K562 (cell line): Measurements from ENCODE around the gene ZFAND3. TPM values are rescaled to one million over a fixed set of nuclear protein-coding genes. Genes with fewer than 3 reads are reported as not detected.

ENCODE experiments used
- ATAC-seq: fragments of 200-7000 bp; cut with Tn5 transposase; 3 replicates; pipeline ENCODE4 v1.9.1; 2020; ENCODE audit warnings: moderate library complexity
- BruUV-seq: library from RNA; stranded (reverse); fragments of 400-500 nt; replicated peaks from 2 replicates; lab custom pipeline; 2021; lab: Mats Ljungman, UMichigan
- CTCF ChIA-PET: fragments of 300-600 bp; formaldehyde crosslinking; extraction: SDS; loops from one replicate; lab custom pipeline; 2021; ENCODE audit warnings: low intra/inter-chr PET ratio; lab: Yijun Ruan, JAX
- POLR2A ChIA-PET: fragments of 300-600, 350-650 bp; sonication (Branson Sonifier 250); formaldehyde crosslinking; extraction: SDS; loops from one replicate; lab custom pipeline; 2021; ENCODE audit warnings: antibody characterized with exemption, inconsistent platforms; lab: Yijun Ruan, JAX
- DNase-seq, 4 experiments: peaks; one replicate each; pipeline versions ENCODE4 v3.0.0 to v3.0.0-alpha.2; 2011 to 2018; ENCODE audit warnings: low spot score in 3 of 4, mixed read lengths in 3 of 4; ENCODE audit errors: extremely low read depth in 1 of 4
- FAIRE-seq: peaks from 2 replicates; lab custom pipeline; 2011; peaks lifted over from hg19 to GRCh38; lab: Jason Lieb, UNC
- H2AFZ ChIP-seq: 2 replicates; pipeline ENCODE4 v1.6.0; 2011; ENCODE audit warnings: low read depth, low read length, control low read depth, inconsistent platforms
- H3K27ac ChIP-seq: fragments of 200-600 bp; 3 replicates; pipeline ENCODE4 v1.8.0; 2011; ENCODE audit warnings: low read depth, mild to moderate bottlenecking, control low read depth, inconsistent platforms, low read length, moderate library complexity, mixed read lengths; ENCODE audit errors: extremely low read depth
- H3K27me3 ChIP-seq, 2 experiments: fragments of 300-600 bp in 1 of 2; 2 replicates in 1 of 2; 3 replicates in 1 of 2; pipeline versions ENCODE4 v1.6.0 to v1.8.0; 2011; ENCODE audit warnings: inconsistent platforms in 2 of 2, low read length in 2 of 2, mild to moderate bottlenecking in 1 of 2, mixed read lengths in 1 of 2, moderate library complexity in 1 of 2; ENCODE audit not compliant: control insufficient read depth in 2 of 2, insufficient read depth in 2 of 2
- H3K36me3 ChIP-seq: fragments of 300-600 bp; 3 replicates; pipeline ENCODE4 v1.8.0; 2011; ENCODE audit warnings: mild to moderate bottlenecking, low read length, inconsistent platforms; ENCODE audit not compliant: control insufficient read depth, insufficient read depth
- H3K4me1 ChIP-seq, 2 experiments: fragments of 200-600 bp in 1 of 2; replicated peaks in 1 of 2; 2 replicates in 1 of 2; 3 replicates in 1 of 2; pipeline versions ENCODE4 v1.5.1 to v1.8.0; 2011; ENCODE audit warnings: inconsistent platforms in 2 of 2, low read length in 2 of 2, mild to moderate bottlenecking in 1 of 2, mixed read lengths in 1 of 2, moderate library complexity in 1 of 2; ENCODE audit not compliant: control insufficient read depth in 2 of 2, insufficient read depth in 2 of 2
- H3K4me2 ChIP-seq: 2 replicates; pipeline ENCODE4 v1.6.1; 2011; ENCODE audit warnings: low read length, control low read depth, inconsistent platforms, mixed read lengths; ENCODE audit not compliant: insufficient read depth
- H3K4me3 ChIP-seq: fragments of 200-600 bp; sonication (generic), shearing (Covaris generic); 2 replicates; pipeline ENCODE4 v1.5.1; 2016; ENCODE audit warnings: control low read depth, inconsistent platforms
- H3K79me2 ChIP-seq: fragments of 200-600 bp; 3 replicates; pipeline ENCODE4 v1.8.0; 2011; ENCODE audit warnings: low read length, inconsistent platforms; ENCODE audit not compliant: control insufficient read depth, insufficient read depth
- H3K9ac ChIP-seq, 2 experiments: 2 replicates each; pipeline versions ENCODE4 v1.6.0 to v1.6.1; 2011; ENCODE audit warnings: low read depth in 2 of 2, low read length in 2 of 2, control low read depth in 1 of 2, inconsistent platforms in 1 of 2, mild to moderate bottlenecking in 1 of 2, mixed read lengths in 1 of 2; ENCODE audit not compliant: insufficient read depth in 1 of 2
- H3K9me1 ChIP-seq: one replicate; pipeline ENCODE4 v1.6.0; 2011; ENCODE audit warnings: inconsistent platforms, mild to moderate bottlenecking, low read length, moderate library complexity; ENCODE audit not compliant: control insufficient read depth, insufficient read depth
- H3K9me3 ChIP-seq: replicated peaks from 2 replicates; pipeline ENCODE4 v1.5.1; 2011; ENCODE audit warnings: low read depth, low read length, inconsistent platforms; ENCODE audit not compliant: control insufficient read depth, insufficient read depth
- H4K20me1 ChIP-seq: replicated peaks from 2 replicates; pipeline ENCODE4 v1.6.1; 2011; ENCODE audit warnings: low read length, inconsistent platforms, mixed read lengths; ENCODE audit not compliant: control insufficient read depth, insufficient read depth
- FIP1L1 ChIP-seq: fragments of 200-400 bp; formaldehyde crosslinking; IDR thresholded peaks from 2 replicates; pipeline ENCODE4 v1.6.1; 2018; ENCODE audit warnings: mild to moderate bottlenecking, low read depth, low read length; ENCODE audit not compliant: poor library complexity, severe bottlenecking
- HNRNPH1 ChIP-seq: fragments of 200-400 bp; formaldehyde crosslinking; optimal IDR thresholded peaks from 2 replicates; pipeline ENCODE3; 2017; ENCODE audit warnings: low read depth, mild to moderate bottlenecking, low read length, moderate library complexity
- MTA3 ChIP-seq: fragments of 450-650 bp; formaldehyde crosslinking; IDR thresholded peaks from 2 replicates; pipeline ENCODE4 v1.6.1; 2017; ENCODE audit warnings: mild to moderate bottlenecking, borderline replicate concordance
- NFIC ChIP-seq: fragments of 450-650 bp; IDR thresholded peaks from 2 replicates; pipeline ENCODE4 v1.6.1; 2017; ENCODE audit warnings: mild to moderate bottlenecking, inconsistent platforms
- ZNF311 ChIP-seq: fragments of 250-450 bp; sonication (Bioruptor Pico); IDR thresholded peaks from 2 replicates; pipeline ENCODE4 v1.4.0; 2020; ENCODE audit warnings: mild to moderate bottlenecking, moderate library complexity
- WGBS: fragments of 100-300 bp; shearing (Covaris generic); methylation state at CpG from one replicate; pipeline ENCODE4 v1.1.6; 2016; ENCODE audit warnings: low coverage, mixed read lengths; ENCODE audit not compliant: insufficient coverage; ENCODE audit errors: missing lambda C conversion rate; 5-methylcytosine and 5-hydroxymethylcytosine counted together
- in situ Hi-C: fragments of 300-500 bp; cut with MboI; formaldehyde crosslinking; loops from 4 replicates; pipeline ENCODE4 v1.15.0; 2018; ENCODE audit warnings: inconsistent platforms, mixed read lengths
- intact Hi-C: fragments of 100-400 bp; cut with micrococcal nuclease; formaldehyde crosslinking; loops from 2 replicates; pipeline ENCODE4 v1.14.2; 2022
- polyA plus RNA-seq, 8 experiments: library from polyadenylated mRNA; depleted of rRNA in 4 of 8; stranded (reverse) in 5 of 8; unstranded in 3 of 8; fragments of >200 nt; fragmentation: Nextera tagmentation in 2 of 8; fragmentation: Illumina TruSeq in 1 of 8; extraction: Ambion mirVana in 2 of 8; extraction: Trizol in 1 of 8; gene quantifications; 2 replicates each; pipeline versions ENCODE4 v1.2.1 to v1.2.3, GENCODE V29; 2011 to 2014; ENCODE audit warnings: inconsistent platforms in 1 of 8, missing spikeins in 1 of 8
- total RNA-seq, 7 experiments: library from RNA; depleted of rRNA in 6 of 7; stranded (reverse); fragments of >200 nt in 6 of 7; fragmentation: Illumina TruSeq in 2 of 7; extraction: Trizol in 2 of 7; gene quantifications; 2 replicates each; pipeline versions ENCODE4 v1.2.1 to v1.2.3, GENCODE V29; 2011 to 2021; ENCODE audit warnings: low replicate concordance in 1 of 7
- TF ChIP-seq, protein P1 (sequence below): fragments of 450-650 bp; IDR thresholded peaks from 2 replicates; pipeline ENCODE4 v1.6.1; 2016; ENCODE audit warnings: borderline replicate concordance

ZFAND3 gene
- total and polyA plus RNA-seq, 9 of the 15 experiments (the other 6 are each of a cell fraction or from before 2014, with no cell fraction given) = 0.81 to 26.6 (median 11.8) TPM

DNA sequence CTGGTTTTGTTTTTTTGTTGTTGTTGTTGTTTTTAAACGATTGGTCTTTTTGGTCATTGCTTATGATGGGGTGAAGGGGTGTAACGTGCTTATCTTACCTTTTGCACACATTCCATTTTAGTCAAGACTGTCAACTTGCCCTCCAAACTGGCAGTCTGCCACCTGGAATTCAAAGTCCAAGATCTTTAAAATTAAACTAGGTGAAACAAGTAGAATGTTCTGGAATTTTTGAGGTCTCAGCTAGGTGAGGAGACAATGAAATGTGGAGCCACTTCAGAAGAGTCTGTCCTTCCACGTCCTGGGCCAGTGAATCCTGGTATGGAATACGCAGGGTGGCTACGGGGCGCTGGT is 344.6 kb downstream of the ZFAND3 start:
- no TSS peak for BruUV-seq
- ATAC-seq = no peak

GRCh38 chr6:38164671-38165108 is 345.2 kb downstream of the ZFAND3 start:
- no TSS peak for BruUV-seq
- no peak for ATAC-seq
- no peaks in the 10 kb centered on the region for H3K36me3 ChIP-seq
- 47% methylated on average over 14 of the region's 14 CpGs for WGBS
- no peaks in the 10 kb centered on the region for H3K9me1 ChIP-seq
- H3K4me2 ChIP-seq = no peak overlapping the region
- no peak overlapping the region for H2AFZ ChIP-seq
- CTCF ChIA-PET = no interaction called here
- H3K4me1 ChIP-seq = peaks cover 0 to 37% of the 10 kb centered on the region in 2 experiments; a peak in 2 of 5 replicates
- intact Hi-C loops = no loop called here
- H3K27ac ChIP-seq = no peak overlapping the region
- no peak overlapping the region for H3K4me3 ChIP-seq
- peaks cover 3% of the 10 kb centered on the region; the same call in 1 of the 2 replicates for H4K20me1 ChIP-seq
- H3K79me2 ChIP-seq = no peaks in the 10 kb centered on the region
- no peaks in the 10 kb centered on the region for H3K9me3 ChIP-seq
- in situ Hi-C loops = no loop called here
- POLR2A ChIA-PET = interaction anchor here (0.7 to 2.1 kb wide), 4 partner anchors 8 to 48 kb away, joined by 3 to 7 read pairs (median 4); no protein-coding TSS in a partner anchor
- TF ChIP-seq MTA3 (no peak), ZNF311 (CRISPR knock-in tag) (no peak), FIP1L1 (no peak)
- TF ChIP-seq, protein P1, sequence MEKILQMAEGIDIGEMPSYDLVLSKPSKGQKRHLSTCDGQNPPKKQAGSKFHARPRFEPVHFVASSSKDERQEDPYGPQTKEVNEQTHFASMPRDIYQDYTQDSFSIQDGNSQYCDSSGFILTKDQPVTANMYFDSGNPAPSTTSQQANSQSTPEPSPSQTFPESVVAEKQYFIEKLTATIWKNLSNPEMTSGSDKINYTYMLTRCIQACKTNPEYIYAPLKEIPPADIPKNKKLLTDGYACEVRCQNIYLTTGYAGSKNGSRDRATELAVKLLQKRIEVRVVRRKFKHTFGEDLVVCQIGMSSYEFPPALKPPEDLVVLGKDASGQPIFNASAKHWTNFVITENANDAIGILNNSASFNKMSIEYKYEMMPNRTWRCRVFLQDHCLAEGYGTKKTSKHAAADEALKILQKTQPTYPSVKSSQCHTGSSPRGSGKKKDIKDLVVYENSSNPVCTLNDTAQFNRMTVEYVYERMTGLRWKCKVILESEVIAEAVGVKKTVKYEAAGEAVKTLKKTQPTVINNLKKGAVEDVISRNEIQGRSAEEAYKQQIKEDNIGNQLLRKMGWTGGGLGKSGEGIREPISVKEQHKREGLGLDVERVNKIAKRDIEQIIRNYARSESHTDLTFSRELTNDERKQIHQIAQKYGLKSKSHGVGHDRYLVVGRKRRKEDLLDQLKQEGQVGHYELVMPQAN = no peak
- TF ChIP-seq, all 486 proteins: peak for 0
- peaks cover 0 to 7% of the 10 kb centered on the region in 2 experiments; a peak in 1 of 5 replicates for H3K27me3 ChIP-seq
- DNase-seq (no peak), FAIRE-seq (no peak)
- no peak overlapping the region for H3K9ac ChIP-seq

More for the DNA sequence above, 344.6 kb downstream of the ZFAND3 start:
- Histone ChIP-seq H4K20me1 (peaks cover 3% of the 10 kb centered on the region; the same call in 1 of the 2 replicates), H3K79me2 (no peaks in the 10 kb centered on the region), H3K27ac (no peak overlapping the region), H3K9me1 (no peaks in the 10 kb centered on the region), H3K4me2 (no peak overlapping the region), H3K9ac (no peak overlapping the region), H2AFZ (no peak overlapping the region), H3K4me1 (peaks cover 0 to 34% of the 10 kb centered on the region in 2 experiments; a peak in 2 of 5 replicates), H3K4me3 (no peak overlapping the region), H3K27me3 (peaks cover 0 to 7% of the 10 kb centered on the region in 2 experiments; a peak in 1 of 5 replicates), H3K9me3 (no peaks in the 10 kb centered on the region), H3K36me3 (no peaks in the 10 kb centered on the region)
- in situ Hi-C loops = no loop called here
- POLR2A ChIA-PET = interaction anchor here (0.7 to 2.1 kb wide), 3 partner anchors 10 to 48 kb away, joined by 3 to 7 read pairs (median 4); no protein-coding TSS in a partner anchor
- CTCF ChIA-PET = no interaction called here
- DNase-seq (no peak), FAIRE-seq (no peak)
- intact Hi-C loops = no loop called here
- 60% methylated on average over 6 of the region's 6 CpGs for WGBS
- TF ChIP-seq NFIC (0 out of 2 replicates have a peak, but pooled peaks have one; percentile 6), HNRNPH1 (no peak)
